ENCODE data around the gene C9orf152. TPM values are rescaled to one million over a fixed set of nuclear protein-coding genes. Genes with fewer than 3 reads are reported as not detected.

The C9orf152 gene
- total and polyA plus RNA-seq, 2 of the 13 experiments (the other 11 are each of a cell fraction or from before 2014, with no cell fraction given), result 0.24 to 0.48 TPM

DNA sequence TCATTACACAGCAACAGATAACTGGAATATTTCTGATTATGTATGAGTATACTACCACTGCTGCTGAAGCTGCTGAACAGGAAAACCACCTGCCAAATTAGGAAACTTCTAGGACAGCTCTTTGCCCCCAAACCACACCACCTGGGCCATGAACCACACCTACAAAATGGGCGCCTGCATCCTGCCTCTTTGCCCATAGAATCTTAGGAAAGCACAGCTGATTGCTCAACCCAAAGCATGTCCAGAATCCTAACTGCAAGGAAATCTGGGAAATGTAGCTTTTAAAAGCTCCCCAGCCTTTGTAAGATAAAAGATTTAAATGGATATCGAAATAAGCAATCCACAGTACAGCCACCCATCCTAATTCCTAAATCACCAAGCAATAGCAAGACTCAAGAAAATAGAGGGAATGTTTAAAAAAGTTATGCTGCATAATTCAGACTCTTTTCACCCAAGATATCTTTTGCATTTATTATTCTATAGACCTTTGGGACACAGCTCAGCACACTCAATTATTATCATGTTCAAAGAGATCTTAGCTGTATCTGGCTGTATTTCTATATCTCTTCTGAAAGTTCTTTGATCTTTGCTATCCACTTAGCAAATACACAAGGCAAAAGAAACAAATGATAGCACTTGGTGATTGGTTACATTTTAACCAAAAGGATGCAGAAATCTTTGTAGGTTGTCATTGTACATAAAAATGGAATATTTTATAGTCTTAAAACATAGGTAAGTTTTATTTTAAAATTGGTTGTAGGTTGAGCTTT lies 6.8 kb upstream of the C9orf152 start:
- Histone ChIP-seq H3K4me1 (ENCODE audit: insufficient read depth, low read length) (peaks cover 73% of the 10 kb centered on the region), H3K4me2 (ENCODE audit: low read depth, low read length) (peak overlapping the region; percentile 77), H3K79me2 (ENCODE audit: insufficient read depth, low read length) (no peaks in the 10 kb centered on the region), H3K9ac (ENCODE audit: insufficient read depth, low read depth, low read length) (peak overlapping the region; percentile 53), H3K27me3 (ENCODE audit: control insufficient read depth in 1 of 2, insufficient read depth in 2 of 2, low read length in 2 of 2) (no peaks in the 10 kb centered on the region), H4K20me1 (ENCODE audit: insufficient read depth, low read length) (no peaks in the 10 kb centered on the region), H3K9me3 (ENCODE audit: low read length) (no peaks in the 10 kb centered on the region), H3K27ac (ENCODE audit: extremely low read length, insufficient read depth, low read length) (peak overlapping the region; percentile 57), H3K36me3 (replicated peaks in 1 of 2; ENCODE audit: control insufficient read depth in 1 of 2, insufficient read depth in 2 of 2, low read length in 2 of 2) (no peaks in the 10 kb centered on the region), H3K4me3 (replicated peaks in 1 of 3; ENCODE audit: insufficient read depth in 1 of 3, low read depth in 2 of 3, low read length in 3 of 3) (peak overlapping the region in 1 of 3 experiments; percentile 48; a peak in 1 of 6 replicates), H2AFZ (ENCODE audit: low read length) (no peak overlapping the region)
- in situ Hi-C loops (cut with HindIII; ENCODE audit: extremely low pct_ligation_motif_present, low pct_unique_long_range_greater_than_20kb), result loop anchor here (5.0 kb wide), 1 partner anchor 32 kb away; no protein-coding TSS in a partner anchor
- CTCF ChIA-PET (ENCODE audit: low intra/inter-chr PET ratio, low total read pairs), result interaction anchor here (1.2 kb wide), 1 partner anchor 31 kb away, joined by 4 read pairs; no protein-coding TSS in a partner anchor
- peak; percentile 85 for FAIRE-seq
- 1% methylated on average over 2 of the region's 2 CpGs for whole genome bisulfite sequencing (ENCODE audit: low lambda C conversion rate)
- POLR2A ChIA-PET, result interaction anchor here (1.1 to 2.9 kb wide), 6 partner anchors 9 to 42 kb away, joined by 3 to 31 read pairs (median 11); partner anchors contain the start of gene TXN
- no TSS peak for BruUV-seq (replicated peaks)
- DNase-seq (ENCODE audit: low spot score), result peak; percentile 65
- intact Hi-C loops (cut with micrococcal nuclease; ENCODE audit: unreplicated experiment), result loop anchor here (1.0 to 2.0 kb wide), 2 partner anchors 16 to 98 kb away; no protein-coding TSS in a partner anchor
- peak; percentile 51 for ATAC-seq
- TF ChIP-seq SUZ12 (IDR thresholded peaks at IDR 0.05; ENCODE audit: low read depth, low read length), result no peak
- peak; percentile 10; the same call in 1 of the 2 replicates for TF ChIP-seq KAT8 (CRISPR knock-in tag; IDR thresholded peaks at IDR 0.05)
- TF ChIP-seq ATM (IDR thresholded peaks at IDR 0.05; ENCODE audit: borderline replicate concordance), result no peak
- peak; percentile 88 for TF ChIP-seq CEBPG (CRISPR knock-in tag; IDR thresholded peaks at IDR 0.05)
- TF ChIP-seq, protein P1, sequence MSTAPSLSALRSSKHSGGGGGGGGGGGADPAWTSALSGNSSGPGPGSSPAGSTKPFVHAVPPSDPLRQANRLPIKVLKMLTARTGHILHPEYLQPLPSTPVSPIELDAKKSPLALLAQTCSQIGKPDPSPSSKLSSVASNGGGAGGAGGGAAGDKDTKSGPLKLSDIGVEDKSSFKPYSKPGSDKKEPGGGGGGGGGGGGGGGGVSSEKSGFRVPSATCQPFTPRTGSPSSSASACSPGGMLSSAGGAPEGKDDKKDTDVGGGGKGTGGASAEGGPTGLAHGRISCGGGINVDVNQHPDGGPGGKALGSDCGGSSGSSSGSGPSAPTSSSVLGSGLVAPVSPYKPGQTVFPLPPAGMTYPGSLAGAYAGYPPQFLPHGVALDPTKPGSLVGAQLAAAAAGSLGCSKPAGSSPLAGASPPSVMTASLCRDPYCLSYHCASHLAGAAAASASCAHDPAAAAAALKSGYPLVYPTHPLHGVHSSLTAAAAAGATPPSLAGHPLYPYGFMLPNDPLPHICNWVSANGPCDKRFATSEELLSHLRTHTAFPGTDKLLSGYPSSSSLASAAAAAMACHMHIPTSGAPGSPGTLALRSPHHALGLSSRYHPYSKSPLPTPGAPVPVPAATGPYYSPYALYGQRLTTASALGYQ (CRISPR knock-in tag; IDR thresholded peaks at IDR 0.05), result 0 out of 2 replicates have a peak, but pooled peaks have one; percentile 18
- peak in 1 of 2 experiments; percentile 79; a peak in 2 of 4 replicates for TF ChIP-seq EP300 (IDR thresholded peaks at IDR 0.05; ENCODE audit: low read depth in 2 of 2, low read length in 2 of 2)
- TF ChIP-seq EP300 (CRISPR knock-in tag; IDR thresholded peaks at IDR 0.05; ENCODE audit: borderline replicate concordance), result no peak
- TF ChIP-seq, protein P2, sequence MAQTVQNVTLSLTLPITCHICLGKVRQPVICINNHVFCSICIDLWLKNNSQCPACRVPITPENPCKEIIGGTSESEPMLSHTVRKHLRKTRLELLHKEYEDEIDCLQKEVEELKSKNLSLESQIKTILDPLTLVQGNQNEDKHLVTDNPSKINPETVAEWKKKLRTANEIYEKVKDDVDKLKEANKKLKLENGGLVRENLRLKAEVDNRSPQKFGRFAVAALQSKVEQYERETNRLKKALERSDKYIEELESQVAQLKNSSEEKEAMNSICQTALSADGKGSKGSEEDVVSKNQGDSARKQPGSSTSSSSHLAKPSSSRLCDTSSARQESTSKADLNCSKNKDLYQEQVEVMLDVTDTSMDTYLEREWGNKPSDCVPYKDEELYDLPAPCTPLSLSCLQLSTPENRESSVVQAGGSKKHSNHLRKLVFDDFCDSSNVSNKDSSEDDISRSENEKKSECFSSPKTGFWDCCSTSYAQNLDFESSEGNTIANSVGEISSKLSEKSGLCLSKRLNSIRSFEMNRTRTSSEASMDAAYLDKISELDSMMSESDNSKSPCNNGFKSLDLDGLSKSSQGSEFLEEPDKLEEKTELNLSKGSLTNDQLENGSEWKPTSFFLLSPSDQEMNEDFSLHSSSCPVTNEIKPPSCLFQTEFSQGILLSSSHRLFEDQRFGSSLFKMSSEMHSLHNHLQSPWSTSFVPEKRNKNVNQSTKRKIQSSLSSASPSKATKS (CRISPR knock-in tag; IDR thresholded peaks at IDR 0.05), result peak; percentile 35; the same call in 1 of the 2 replicates
- TF ChIP-seq RFX3 (CRISPR knock-in tag; IDR thresholded peaks at IDR 0.05), result no peak
- TF ChIP-seq ZNF768 (CRISPR knock-in tag; IDR thresholded peaks at IDR 0.05), result no peak
- no peak for TF ChIP-seq TEAD2 (CRISPR knock-in tag; IDR thresholded peaks at IDR 0.05)
- TF ChIP-seq, protein P3, sequence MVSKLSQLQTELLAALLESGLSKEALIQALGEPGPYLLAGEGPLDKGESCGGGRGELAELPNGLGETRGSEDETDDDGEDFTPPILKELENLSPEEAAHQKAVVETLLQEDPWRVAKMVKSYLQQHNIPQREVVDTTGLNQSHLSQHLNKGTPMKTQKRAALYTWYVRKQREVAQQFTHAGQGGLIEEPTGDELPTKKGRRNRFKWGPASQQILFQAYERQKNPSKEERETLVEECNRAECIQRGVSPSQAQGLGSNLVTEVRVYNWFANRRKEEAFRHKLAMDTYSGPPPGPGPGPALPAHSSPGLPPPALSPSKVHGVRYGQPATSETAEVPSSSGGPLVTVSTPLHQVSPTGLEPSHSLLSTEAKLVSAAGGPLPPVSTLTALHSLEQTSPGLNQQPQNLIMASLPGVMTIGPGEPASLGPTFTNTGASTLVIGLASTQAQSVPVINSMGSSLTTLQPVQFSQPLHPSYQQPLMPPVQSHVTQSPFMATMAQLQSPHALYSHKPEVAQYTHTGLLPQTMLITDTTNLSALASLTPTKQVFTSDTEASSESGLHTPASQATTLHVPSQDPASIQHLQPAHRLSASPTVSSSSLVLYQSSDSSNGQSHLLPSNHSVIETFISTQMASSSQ (IDR thresholded peaks at IDR 0.05; ENCODE audit: low read depth), result peak; percentile 80
- TF ChIP-seq, protein P3 (CRISPR knock-in tag; IDR thresholded peaks at IDR 0.05; ENCODE audit: borderline replicate concordance), result peak; percentile 90; the same call in 1 of the 2 replicates
- no peak for TF ChIP-seq RXRA (CRISPR knock-in tag; IDR thresholded peaks at IDR 0.05)
- TF ChIP-seq SRF (IDR thresholded peaks at IDR 0.05; ENCODE audit: low read depth, low read length), result peak; percentile 88
- TF ChIP-seq SALL1 (CRISPR knock-in tag; IDR thresholded peaks at IDR 0.05), result 0 out of 2 replicates have a peak, but pooled peaks have one; percentile 23

Measured in HepG2 (cell line).